Measurements from ENCODE around the gene RNFT2. TPM values are rescaled to one million over a fixed set of nuclear protein-coding genes. Genes with fewer than 3 reads are reported as not detected.
"Not testable (repeated sequence)": the region's sequence is repeated elsewhere in the genome, so short reads cannot be mapped to it uniquely, and the experiment has no call there.

The RNFT2 gene
- total RNA-seq, 1 experiment from 2014 or later, result 5.3 TPM

DNA sequence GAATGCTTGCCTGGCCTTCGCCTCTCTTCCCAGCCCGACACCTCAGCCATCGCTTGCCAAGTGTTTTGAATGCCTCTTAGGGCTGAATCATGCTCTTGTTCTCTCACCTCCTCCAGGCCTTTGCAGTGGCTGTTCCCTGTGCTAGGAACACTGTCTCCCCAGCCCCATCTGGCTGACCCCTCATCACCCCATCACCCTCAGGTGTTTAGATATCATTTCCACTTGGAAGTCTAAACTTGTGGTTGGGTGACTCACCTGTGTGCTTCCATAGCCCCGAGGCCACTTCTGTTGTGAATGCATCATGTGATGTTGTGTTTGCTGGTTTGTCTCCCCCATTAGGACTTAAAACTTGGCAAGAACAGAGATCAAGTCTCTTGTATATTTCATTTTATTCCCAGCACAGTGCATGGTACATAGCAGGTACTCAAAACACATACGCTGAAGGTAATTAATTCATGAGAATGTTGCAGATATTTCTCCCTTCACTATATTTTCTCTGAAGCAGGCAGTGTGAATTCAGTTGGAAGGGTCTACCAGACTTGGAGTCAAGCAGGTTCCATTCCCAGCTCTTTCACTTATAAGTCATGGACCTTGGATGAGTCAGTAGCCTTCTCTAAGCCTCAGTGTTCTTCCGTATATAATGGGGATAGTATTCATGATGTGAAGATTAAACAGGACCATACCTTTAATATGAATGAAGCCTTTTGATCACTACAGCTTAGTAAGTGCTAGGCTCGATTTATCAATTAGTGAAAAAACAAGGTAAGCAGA is 75.3 kb downstream of the RNFT2 start:
- no peak for DNase-seq (ENCODE audit: low spot score)
- in situ Hi-C loops (cut with HindIII; ENCODE audit: low sequenced_read_pairs), result no loop called here

DNA sequence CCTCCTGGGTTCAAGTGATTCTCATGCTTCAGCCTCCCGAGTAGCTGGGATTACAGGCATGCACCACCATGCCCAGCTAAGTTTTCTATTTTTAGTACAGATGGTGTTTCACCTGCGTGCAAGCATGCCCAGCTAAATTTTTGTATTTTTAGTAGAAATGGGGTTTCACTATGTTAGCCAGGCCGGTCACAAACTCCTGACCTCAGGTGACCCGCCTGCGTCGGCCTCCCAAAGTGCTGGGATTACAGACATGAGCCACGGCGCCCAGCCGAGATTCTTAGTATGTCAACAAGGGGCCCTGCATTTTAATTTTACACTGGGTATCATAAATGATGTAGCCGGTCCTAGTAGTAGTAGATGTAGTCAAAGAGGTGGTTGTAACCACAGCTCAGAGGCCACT is 76.7 kb downstream of the RNFT2 start:
- in situ Hi-C loops (cut with HindIII; ENCODE audit: low sequenced_read_pairs); DNase-seq (ENCODE audit: low spot score): not testable (repeated sequence)

DNA sequence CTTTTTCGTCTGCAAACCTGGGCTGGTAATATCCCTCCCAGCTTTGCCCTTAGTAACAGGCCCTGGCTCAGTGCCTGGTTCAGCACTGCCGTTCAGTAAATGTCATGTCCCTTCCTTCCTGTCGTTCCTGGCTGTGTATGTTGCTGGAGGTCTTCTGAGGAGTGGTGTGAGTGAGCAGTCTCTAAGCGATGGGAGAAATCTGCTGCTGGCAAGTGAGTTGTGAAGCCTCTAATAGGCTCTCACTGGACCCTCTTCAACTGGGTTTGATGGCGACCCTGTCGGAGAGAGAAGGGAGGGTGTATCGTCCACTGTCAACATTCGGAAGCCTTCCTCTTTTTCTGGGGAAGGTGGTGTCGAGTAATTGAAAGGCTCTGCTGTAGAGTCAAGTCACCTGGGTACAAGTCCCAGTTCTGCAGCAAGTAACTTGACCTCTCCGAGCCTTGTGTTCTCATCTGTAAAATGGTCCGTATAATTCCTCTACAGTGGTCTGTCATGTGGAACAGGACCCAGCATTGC is 80.3 kb downstream of the RNFT2 start:
- in situ Hi-C loops (cut with HindIII; ENCODE audit: low sequenced_read_pairs), result no loop called here
- DNase-seq (ENCODE audit: low spot score), result peak; percentile 55

DNA sequence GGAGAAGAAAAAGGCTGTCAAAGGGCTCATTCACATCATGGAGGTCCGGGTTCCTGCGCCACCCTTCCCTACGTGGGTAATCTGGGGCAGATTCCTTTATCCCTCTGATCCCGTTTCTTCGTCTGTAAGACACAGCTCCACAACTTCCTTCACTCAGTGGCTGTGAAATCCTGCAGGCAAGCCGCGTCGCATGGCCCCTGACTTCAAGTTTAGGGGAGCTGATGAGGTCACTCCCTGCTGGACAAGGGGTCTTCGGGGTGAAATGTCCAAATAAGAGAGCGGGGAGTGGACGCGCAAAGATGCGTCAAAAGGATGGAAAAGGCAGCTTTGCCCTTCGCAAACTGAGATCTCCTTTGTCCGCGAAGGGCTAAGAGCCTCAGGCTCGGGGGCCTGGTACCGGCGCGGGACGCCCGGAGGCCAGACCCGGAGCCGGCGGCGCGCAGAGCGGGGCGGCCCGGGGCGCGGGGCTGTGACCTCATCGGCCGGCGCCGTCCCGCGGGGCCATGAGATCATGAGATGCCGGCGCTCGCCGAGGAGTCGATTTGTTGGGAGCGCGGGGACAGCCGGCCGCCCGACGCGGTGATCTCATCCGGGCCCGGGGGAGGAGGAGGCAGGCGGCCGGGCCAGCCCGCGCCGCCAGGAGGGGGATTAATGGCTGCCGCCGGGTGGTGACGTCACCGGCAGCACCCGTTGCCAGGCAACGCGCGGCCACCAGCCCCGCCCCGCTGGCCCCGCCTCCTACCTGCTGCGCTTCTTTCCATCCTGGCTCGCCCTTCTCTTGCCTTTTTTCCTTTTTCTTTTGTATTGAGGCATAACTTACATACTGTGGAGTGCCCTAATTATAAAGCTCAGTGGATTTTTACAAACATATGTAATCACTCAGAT is 81.1 kb downstream of the RNFT2 start:
- in situ Hi-C loops (cut with HindIII; ENCODE audit: low sequenced_read_pairs), result no loop called here
- DNase-seq (ENCODE audit: low spot score), result peak; percentile 93

DNA sequence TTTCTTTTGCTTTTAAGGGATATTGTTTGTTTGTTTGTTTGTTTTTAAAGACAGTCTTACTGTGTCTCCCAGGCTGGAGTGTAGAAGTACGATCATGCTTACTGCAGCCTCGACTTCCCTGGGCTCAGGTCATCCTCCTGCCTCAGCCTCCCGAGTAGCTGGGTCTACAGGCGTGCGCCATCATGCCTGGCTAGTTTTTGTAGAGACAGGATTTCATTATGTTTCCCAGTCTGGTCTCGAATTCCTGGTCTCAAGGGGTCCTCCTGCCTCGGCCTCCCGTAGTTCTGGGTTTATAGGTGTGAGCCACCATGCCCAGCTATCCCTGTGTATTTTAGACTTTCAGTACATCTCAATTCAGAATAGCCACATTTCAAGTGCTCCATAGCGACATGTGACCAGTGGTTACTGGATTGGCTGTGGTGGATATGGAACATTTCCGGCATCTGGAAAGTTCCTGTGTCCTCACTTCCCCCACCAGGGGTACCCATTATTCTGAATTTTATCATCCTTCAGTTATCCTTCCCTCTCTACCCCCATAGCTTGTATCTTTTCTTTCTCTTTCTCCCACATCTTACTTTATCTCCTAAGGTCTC is 82.0 kb downstream of the RNFT2 start:
- in situ Hi-C loops (cut with HindIII; ENCODE audit: low sequenced_read_pairs), result no loop called here

DNA sequence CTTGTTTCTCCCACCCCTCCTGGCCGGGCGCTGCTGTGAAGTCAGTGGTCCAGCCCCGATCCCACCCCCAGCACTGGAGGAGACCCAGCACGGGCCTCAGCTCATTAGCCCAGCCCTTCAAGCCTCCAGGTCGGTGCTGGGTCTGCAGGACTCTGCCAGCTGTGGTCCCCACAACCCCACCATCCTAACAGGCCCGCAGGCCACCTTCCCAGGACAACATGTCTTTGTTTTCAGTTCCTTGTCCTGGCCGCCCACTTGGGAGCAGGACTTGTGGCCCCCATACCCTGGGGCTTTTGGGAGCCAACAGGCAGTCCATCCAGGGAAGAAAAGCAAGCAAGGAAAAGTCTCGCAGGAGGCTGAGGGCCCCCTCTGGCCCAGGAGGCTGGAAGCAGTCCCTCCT is 83.2 kb downstream of the RNFT2 start:
- in situ Hi-C loops (cut with HindIII; ENCODE audit: low sequenced_read_pairs), result no loop called here
- no peak for DNase-seq (ENCODE audit: low spot score)

More for the DNA sequence above, 82.0 kb downstream of the RNFT2 start:
- DNase-seq (ENCODE audit: low spot score), result peak; percentile 7

DNA sequence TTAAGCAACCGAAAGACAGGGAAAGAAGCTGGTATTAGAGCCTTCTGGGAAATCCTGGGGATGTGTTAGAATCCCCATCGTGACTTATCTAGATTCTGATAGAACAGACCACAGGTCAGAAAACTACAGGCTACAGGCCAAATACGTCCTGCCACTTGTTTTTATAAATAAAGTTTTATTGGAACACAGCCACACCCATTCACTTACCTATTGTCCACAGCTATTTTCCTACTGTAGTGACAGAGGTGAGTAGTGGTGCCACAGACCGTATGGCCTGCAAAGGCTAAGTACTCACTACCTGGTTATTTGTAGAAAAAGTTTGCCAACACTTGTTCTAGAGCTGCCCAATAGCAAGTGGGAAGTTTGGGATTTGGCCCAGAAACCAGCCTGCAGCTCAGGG is 89.3 kb downstream of the RNFT2 start:
- DNase-seq (ENCODE audit: low spot score), result no peak
- in situ Hi-C loops (cut with HindIII; ENCODE audit: low sequenced_read_pairs), result no loop called here

DNA sequence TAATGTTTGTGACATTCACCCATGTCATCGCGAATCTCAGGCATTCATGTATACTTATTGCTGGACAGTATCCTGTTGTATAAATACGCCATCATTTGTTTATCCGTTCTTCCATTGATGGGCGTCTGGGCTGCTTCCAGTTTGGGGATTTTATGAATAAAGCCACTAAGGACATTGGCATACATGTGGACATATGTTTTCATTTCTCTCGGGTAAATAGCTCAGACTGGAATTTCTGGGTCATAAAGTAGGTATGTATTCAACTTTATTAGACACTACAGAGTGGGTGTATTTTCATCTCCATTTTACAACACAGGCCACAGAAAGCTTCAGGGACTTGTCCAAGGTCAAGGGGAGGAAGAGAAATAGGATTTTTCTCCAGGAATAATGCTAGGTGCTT is 94.2 kb downstream of the RNFT2 start:
- DNase-seq (ENCODE audit: low spot score), result no peak
- in situ Hi-C loops (cut with HindIII; ENCODE audit: low sequenced_read_pairs), result no loop called here

DNA sequence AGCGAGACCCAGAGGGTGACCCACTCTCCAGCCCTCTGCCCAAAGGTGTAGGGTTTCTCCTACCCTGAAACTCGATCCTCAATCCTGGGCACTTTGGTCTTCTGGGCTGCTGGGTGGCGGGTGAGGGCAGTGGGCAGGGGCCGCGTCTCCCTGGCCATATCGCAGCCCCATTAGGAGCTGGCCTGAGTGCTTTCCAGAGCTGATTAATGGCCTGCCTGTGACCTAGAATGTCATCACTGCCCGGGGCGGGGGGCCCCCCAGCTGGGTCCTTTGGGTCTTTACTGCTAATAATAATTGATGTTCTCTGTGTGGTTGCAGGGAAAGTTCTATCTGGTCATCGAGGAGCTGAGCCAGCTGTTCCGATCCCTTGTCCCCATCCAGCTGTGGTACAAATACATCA is 95.4 kb downstream of the RNFT2 start:
- in situ Hi-C loops (cut with HindIII; ENCODE audit: low sequenced_read_pairs), result no loop called here
- no peak for DNase-seq (ENCODE audit: low spot score)

DNA sequence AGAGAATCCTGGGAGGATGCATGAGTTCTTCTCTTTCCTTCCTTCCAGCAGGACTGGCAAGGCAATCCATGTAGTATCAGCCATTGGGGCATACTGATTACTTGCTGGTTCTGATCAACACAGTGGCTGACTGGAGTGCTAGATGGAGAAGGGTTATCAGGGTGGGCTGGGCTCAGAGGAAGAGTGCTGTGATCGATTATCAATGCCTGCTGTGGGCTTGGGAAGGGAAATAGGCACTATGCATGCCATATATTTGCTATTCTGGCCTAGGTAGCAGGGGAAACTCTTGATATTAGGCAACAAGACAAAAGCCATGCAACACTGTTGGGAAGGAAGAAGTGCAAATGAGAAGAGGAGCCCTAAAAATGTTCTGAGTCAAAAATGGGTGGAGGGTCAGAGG is 97.4 kb downstream of the RNFT2 start:
- in situ Hi-C loops (cut with HindIII; ENCODE audit: low sequenced_read_pairs), result no loop called here

DNA sequence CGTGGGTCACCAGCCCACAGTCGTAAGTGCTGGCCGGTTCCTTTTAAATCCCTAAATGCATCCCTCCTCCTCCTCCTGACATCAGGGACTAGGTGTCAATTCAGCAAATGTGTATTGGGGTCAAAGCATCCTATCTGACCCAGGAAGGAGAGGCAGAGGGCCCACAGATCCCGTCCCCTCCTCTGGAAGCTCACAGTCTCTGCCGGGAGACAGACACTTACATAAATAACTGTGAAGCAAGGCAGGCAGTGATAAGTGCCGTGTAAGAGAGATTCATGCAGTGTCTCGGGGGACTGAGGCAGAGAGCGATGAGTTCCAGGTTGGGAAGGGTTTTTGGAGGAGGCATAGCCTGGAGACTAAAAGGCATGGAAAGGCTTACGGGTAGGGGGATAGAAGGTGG is 99.0 kb downstream of the RNFT2 start:
- no peak for DNase-seq (ENCODE audit: low spot score)
- in situ Hi-C loops (cut with HindIII; ENCODE audit: low sequenced_read_pairs), result no loop called here

More for the DNA sequence above, 97.4 kb downstream of the RNFT2 start:
- no peak for DNase-seq (ENCODE audit: low spot score)

DNA sequence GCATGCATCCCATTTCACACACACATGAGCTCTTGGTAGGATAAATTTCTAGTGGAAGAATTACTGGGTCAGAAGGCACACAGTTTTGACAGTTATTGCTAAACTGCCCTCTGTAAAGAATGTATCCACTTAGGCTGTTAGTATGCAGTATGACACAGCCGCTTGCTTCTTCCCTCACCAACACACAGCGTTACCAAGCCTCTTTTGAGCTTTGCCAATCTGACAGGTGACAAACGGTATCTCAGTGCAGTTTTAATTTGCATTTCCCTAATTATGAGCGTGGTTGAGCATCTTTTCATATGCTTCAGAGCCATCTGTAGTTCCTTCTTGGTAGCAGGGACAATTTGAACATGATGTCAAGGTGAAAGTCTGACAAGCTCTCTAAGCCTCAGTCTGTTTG is 100.2 kb downstream of the RNFT2 start:
- in situ Hi-C loops (cut with HindIII; ENCODE audit: low sequenced_read_pairs), result no loop called here
- no peak for DNase-seq (ENCODE audit: low spot score)

DNA sequence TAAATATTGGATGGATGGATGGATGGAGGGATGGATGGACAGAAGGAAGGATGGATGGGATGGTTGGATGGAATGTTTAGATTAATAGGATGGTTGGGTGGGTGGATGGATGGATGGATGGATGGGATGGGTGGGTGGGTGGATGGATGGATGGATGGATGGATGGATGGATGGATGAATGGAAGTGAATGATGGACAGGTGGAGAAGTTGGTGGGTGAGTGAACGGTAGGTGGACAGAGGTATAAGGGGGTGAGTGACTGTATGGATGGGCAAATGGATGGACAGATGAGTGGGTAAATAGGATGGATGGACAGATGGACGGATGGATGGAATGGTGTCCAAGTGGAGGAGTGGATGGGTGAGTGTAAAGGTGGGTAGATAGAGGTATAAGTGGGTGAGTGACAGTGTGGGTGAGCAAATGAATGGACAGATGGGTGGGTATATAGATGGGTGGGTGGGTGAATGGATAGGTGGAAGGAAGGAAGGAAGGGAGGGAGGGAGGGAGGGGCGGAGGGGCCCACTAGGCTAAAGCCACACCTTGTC is 101.2 kb downstream of the RNFT2 start:
- DNase-seq (ENCODE audit: low spot score), result no peak
- in situ Hi-C loops (cut with HindIII; ENCODE audit: low sequenced_read_pairs), result no loop called here

DNA sequence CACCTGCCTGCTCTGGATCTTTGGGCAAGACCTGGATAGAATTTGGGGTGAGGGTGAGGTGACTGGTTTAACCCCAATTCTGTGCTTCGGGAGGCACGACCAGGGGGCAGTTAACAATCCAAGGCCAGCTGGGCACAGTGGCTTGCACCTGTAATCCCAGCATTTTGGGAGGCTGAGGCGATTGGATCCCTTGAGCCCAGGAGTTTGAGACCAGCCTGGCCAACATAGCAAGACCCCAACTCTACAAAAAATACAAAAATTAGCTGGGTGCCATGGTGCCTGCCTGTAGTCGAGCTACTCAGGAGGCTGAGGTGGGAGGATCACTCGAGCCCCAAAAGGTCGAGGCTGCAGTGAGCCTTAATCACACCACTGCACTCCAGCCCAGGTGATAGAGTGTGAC is 105.0 kb downstream of the RNFT2 start:
- no peak for DNase-seq (ENCODE audit: low spot score)
- in situ Hi-C loops (cut with HindIII; ENCODE audit: low sequenced_read_pairs), result no loop called here

DNA sequence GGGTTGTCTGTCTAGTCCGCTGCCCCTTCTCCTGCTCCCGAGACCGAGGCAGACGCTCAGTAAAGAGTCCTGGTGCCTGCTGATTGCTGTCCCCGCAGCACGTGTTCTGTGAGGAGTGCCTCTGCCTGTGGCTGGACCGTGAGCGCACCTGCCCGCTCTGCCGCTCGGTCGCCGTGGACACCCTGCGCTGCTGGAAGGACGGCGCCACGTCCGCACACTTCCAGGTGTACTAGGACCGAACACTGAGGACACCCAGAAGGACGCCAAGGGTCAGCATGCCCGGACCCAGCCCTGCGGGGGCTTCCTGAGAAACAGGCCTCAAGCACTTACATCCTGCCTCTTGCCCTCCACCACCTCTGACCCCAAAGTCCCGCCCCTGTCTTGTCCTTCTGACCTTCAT is 111.1 kb downstream of the RNFT2 start:
- no peak for DNase-seq (ENCODE audit: low spot score)
- in situ Hi-C loops (cut with HindIII; ENCODE audit: low sequenced_read_pairs), result no loop called here

DNA sequence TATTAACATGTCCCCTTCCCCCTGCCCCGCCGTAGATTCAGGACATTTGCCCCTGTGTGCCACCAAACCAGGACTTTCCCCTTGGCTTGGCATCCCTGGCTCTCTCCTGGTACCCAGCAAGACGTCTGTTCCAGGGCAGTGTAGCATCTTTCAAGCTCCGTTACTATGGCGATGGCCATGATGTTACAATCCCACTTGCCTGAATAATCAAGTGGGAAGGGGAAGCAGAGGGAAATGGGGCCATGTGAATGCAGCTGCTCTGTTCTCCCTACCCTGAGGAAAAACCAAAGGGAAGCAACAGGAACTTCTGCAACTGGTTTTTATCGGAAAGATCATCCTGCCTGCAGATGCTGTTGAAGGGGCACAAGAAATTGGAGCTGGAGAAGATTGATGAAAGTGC is 114.2 kb downstream of the RNFT2 start:
- in situ Hi-C loops (cut with HindIII; ENCODE audit: low sequenced_read_pairs), result no loop called here
- no peak for DNase-seq (ENCODE audit: low spot score)

DNA sequence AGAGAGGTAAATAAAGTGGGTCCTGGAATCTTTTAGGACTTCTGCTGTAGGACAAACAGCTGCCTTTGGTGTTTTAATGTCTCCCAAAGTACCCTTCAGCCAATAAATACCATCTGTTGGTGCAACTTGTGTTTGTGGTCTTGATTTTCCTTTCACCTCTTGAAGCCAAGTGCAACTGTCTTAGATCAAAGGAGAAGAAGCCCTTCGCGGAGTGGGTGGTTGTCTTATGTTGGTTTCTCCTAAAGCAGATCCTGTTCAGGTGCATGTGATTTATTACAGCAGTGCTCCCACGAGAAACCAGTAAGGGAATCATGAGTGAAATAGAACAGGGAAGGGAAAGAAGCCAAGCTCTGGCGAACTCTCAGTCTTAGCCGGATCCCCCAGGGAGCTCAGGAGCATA is 115.4 kb downstream of the RNFT2 start:
- no peak for DNase-seq (ENCODE audit: low spot score)
- in situ Hi-C loops (cut with HindIII; ENCODE audit: low sequenced_read_pairs), result no loop called here

DNA sequence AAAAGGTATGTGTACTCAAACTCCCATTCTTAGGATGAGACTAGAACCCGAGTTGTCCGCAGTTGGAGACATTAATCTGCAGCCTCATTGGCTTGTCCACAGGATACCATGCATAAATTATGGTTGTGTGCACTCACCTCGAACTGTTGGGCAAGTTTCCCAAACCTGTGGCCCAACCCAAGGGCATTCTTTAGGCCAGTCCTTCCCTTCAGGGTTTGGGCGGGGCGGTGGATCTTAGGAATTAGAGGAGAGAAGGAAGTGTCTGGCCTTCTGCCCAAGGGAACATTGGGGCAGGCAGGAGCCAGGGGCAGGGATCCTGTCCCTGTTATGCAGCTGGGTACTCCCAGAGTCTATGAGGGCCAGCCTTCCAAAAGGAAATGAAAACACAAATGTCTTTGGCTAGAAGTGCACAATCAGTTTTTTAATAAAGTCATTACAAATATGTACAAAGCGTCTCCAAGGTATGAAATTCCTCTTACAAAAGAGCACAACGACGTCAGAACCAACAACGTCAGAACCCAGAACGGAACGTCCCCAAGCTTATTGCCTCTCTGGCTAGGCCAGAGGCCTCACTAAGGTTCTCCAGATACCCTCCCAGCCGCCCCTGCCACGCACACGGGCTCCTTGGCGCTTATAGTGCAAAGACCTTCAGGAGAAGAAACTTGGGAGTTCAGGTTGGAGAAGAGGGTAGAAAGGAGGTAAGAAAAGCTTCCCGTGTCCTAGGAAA is 117.8 kb downstream of the RNFT2 start:
- no peak for DNase-seq (ENCODE audit: low spot score)
- in situ Hi-C loops (cut with HindIII; ENCODE audit: low sequenced_read_pairs), result no loop called here

DNA sequence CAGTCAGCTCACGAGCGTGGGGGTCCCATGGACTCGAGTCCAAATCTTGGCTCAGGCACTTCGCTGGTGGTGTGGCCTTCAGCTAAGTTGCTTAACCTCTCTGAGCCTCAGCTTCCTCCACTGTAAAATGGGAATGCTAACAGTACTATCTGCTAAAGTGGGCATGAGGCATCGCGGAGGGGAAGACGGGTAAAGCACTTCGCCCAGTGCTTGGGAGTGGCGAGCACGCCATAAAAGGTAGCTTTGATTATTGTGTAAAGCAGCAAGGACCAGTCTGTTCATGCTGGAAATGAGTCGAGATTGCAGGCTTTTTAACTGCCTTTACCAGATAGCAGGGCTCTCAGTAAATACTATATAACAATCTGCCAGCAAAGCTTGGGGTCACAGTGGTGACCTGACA is 118.6 kb downstream of the RNFT2 start:
- no peak for DNase-seq (ENCODE audit: low spot score)
- in situ Hi-C loops (cut with HindIII; ENCODE audit: low sequenced_read_pairs), result no loop called here

Data from G401 (cell line).